B cell (primary cell): ENCODE results near the gene PHACTR2. TPM values are rescaled to one million over a fixed set of nuclear protein-coding genes. Genes with fewer than 3 reads are reported as not detected.
"Not testable (repeated sequence)": the region's sequence is repeated elsewhere in the genome, so short reads cannot be mapped to it uniquely, and the experiment has no call there.

Source experiments
- ATAC-seq: fragments of 200-7000 bp; cut with Tn5 transposase; one replicate; pipeline ENCODE4 v1.10.0; 2021; ENCODE audit warnings: low read depth, mild to moderate bottlenecking, moderate number of reproducible peaks, moderate library complexity
- CTCF ChIA-PET: fragments of 350-600 bp; sonication (Branson Sonifier 250); formaldehyde crosslinking; loops from one replicate; lab custom pipeline; 2021; ENCODE audit warnings: antibody characterized with exemption, inconsistent platforms; lab: Charles Lee
- POLR2A ChIA-PET: fragments of 350-600 bp; sonication (Branson Sonifier 250); formaldehyde crosslinking; loops from one replicate; lab custom pipeline; 2021; ENCODE audit warnings: antibody characterized with exemption; lab: Charles Lee
- DNase-seq: peaks from one replicate; pipeline ENCODE4 v3.0.0; 2013
- H2AFZ ChIP-seq: 2 replicates; pipeline ENCODE4 v1.6.1; 2012; ENCODE audit warnings: mild to moderate bottlenecking, low read depth, low read length; ENCODE audit not compliant: insufficient read depth, poor library complexity, severe bottlenecking
- H3K27ac ChIP-seq, 2 donors: 1 replicate in 1 of 2; 2 replicates in 1 of 2; pipeline ENCODE4 v1.5.1; 2012 to 2013; ENCODE audit warnings: low read length in 2 of 2, mild to moderate bottlenecking in 2 of 2, moderate library complexity in 1 of 2
- H3K27me3 ChIP-seq, 4 experiments: fragments of 200-600 bp in 1 of 4; sonication (generic) in 1 of 4; replicated peaks in 1 of 4; 1 replicate in 2 of 4; 2 replicates in 2 of 4; pipeline versions ENCODE4 v1.6.1 to v1.7.0; 2013 to 2016; ENCODE audit warnings: low read length in 3 of 4, mild to moderate bottlenecking in 2 of 4, mixed read lengths in 1 of 4, moderate library complexity in 1 of 4; ENCODE audit not compliant: insufficient read depth in 4 of 4, control insufficient read depth in 3 of 4; ENCODE audit errors: control extremely low read depth in 1 of 4
- H3K36me3 ChIP-seq, 2 experiments: replicated peaks in 1 of 2; 1 replicate in 1 of 2; 2 replicates in 1 of 2; pipeline versions ENCODE4 v1.6.1 to v1.7.1; 2013; ENCODE audit warnings: low read length in 1 of 2; ENCODE audit not compliant: insufficient read depth in 2 of 2, control insufficient read depth in 1 of 2; ENCODE audit errors: control extremely low read depth in 1 of 2, extremely low read depth in 1 of 2
- H3K4me1 ChIP-seq, 2 donors: fragments of 200-600 bp in 1 of 2; sonication (generic) in 1 of 2; 1 replicate in 1 of 2; 2 replicates in 1 of 2; pipeline versions ENCODE4 v1.5.1 to v1.6.1; 2013 to 2017; ENCODE audit warnings: low read length in 2 of 2; ENCODE audit not compliant: control insufficient read depth in 2 of 2, insufficient read depth in 2 of 2
- H3K4me2 ChIP-seq: replicated peaks from 2 replicates; pipeline ENCODE3; 2012; ENCODE audit warnings: mild to moderate bottlenecking, low read depth, low read length; ENCODE audit not compliant: poor library complexity, severe bottlenecking
- H3K4me3 ChIP-seq, 5 experiments: fragments of 200-600 bp in 1 of 5; sonication (generic) in 1 of 5; 1 replicate in 3 of 5; 2 replicates in 2 of 5; pipeline versions ENCODE4 v1.5.1 to v1.7.0; 2011 to 2016; ENCODE audit warnings: low read length in 4 of 5, mild to moderate bottlenecking in 4 of 5, low read depth in 2 of 5, control low read depth in 1 of 5, moderate library complexity in 1 of 5; ENCODE audit not compliant: insufficient read depth in 1 of 5; ENCODE audit errors: control extremely low read depth in 1 of 5, extremely low read depth in 1 of 5
- H3K79me2 ChIP-seq: fragments of 200-600 bp; sonication (generic); one replicate; pipeline ENCODE4 v1.6.0; 2016; ENCODE audit warnings: low read length; ENCODE audit not compliant: control insufficient read depth, insufficient read depth
- H3K9ac ChIP-seq: fragments of 200-600 bp; sonication (generic); 2 replicates; pipeline ENCODE4 v1.6.1; 2017; ENCODE audit warnings: mild to moderate bottlenecking, low read length, moderate library complexity
- H3K9me3 ChIP-seq, 3 donors: one replicate each; pipeline versions ENCODE4 v1.6.1 to v1.7.1; 2013; ENCODE audit warnings: low read length in 2 of 3; ENCODE audit not compliant: control insufficient read depth in 2 of 3, insufficient read depth in 1 of 3; ENCODE audit errors: control extremely low read depth in 1 of 3
- H4K20me1 ChIP-seq: 2 replicates; pipeline ENCODE4 v1.6.0; 2012; ENCODE audit warnings: mild to moderate bottlenecking, low read length; ENCODE audit not compliant: insufficient read depth, control insufficient read depth, poor library complexity, severe bottlenecking
- H3K27ac Mint-ChIP-seq: one replicate; pipeline ENCODE4 v1.8.0; 2021; ENCODE audit warnings: mixed read lengths
- H3K27me3 Mint-ChIP-seq: one replicate; pipeline ENCODE4 v1.8.0; 2021; ENCODE audit warnings: mixed read lengths
- H3K4me1 Mint-ChIP-seq: one replicate; pipeline ENCODE4 v1.8.0; 2021; ENCODE audit warnings: mixed read lengths
- H3K4me3 Mint-ChIP-seq: one replicate; pipeline ENCODE4 v1.8.0; 2021; ENCODE audit warnings: mixed read lengths
- H3K9me3 Mint-ChIP-seq: one replicate; pipeline ENCODE4 v1.8.0; 2022; ENCODE audit warnings: mixed read lengths; ENCODE audit not compliant: insufficient read depth
- EZH2 ChIP-seq: IDR thresholded peaks from 2 replicates; pipeline ENCODE4 v1.6.1; 2012; ENCODE audit warnings: borderline replicate concordance, low read depth, mild to moderate bottlenecking, moderate library complexity, low read length; ENCODE audit not compliant: insufficient read depth, poor library complexity, severe bottlenecking
- WGBS: methylation state at CpG from one replicate; pipeline ENCODE4 v1.1.5; 2013; ENCODE audit warnings: missing lambda C conversion rate; ENCODE audit not compliant: insufficient coverage; 5-methylcytosine and 5-hydroxymethylcytosine counted together
- intact Hi-C: fragments of 100-400 bp; cut with micrococcal nuclease; formaldehyde crosslinking; loops from one replicate; pipeline ENCODE4 v1.10.0; 2022
- polyA plus RNA-seq: library from polyadenylated mRNA; depleted of rRNA; stranded (reverse); fragments of >200 nt; gene quantifications from 2 replicates; pipeline ENCODE4 v1.2.3, GENCODE V29; 2012
- total RNA-seq, 2 donors: library from RNA; stranded (reverse); fragments of 120-200 nt in 1 of 2; gene quantifications; 1 replicate in 1 of 2; 2 replicates in 1 of 2; pipeline versions ENCODE4 v1.2.3 to v1.2.4, GENCODE V29; 2013 to 2022
- TF ChIP-seq, protein P1 (sequence below): fragments of 200-600 bp; IDR thresholded peaks from one replicate; pipeline ENCODE4 v1.8.0; 2022; ENCODE audit warnings: antibody characterized with exemption, mild to moderate bottlenecking

The PHACTR2 gene
- total and polyA plus RNA-seq, 2 donors (not counting 1 experiment from before 2014, with no cell fraction given): 1.1 to 10.6 TPM

DNA sequence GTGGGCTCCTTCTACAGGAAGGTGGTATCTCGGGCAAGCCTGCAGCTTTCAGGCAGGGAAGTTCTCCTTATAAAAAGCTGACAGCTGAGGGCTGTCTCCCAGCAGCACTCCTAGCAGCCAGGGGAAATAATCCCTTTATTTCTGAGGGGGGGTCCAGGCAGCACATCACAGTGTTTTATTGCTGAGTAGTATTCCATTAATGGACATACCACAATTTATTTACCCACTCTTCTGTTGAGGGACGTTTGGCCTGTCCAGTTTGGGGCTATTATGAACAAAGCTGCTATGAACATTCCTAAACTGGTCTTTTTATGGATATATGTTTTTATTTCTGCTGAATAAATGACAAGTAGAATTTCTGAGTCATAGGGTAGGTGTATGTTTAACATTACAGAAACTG, 20.0 kb upstream of the PHACTR2 start:
- no peaks in the 10 kb centered on the region for H3K79me2 ChIP-seq
- H3K27ac Mint-ChIP-seq: no peak overlapping the region
- H3K9me3 Mint-ChIP-seq: peaks cover 14% of the 10 kb centered on the region
- no peaks in the 10 kb centered on the region for H3K4me1 Mint-ChIP-seq
- no peak overlapping the region for H3K4me3 ChIP-seq
- ATAC-seq: no peak
- no peaks in the 10 kb centered on the region for H3K4me1 ChIP-seq
- no peak overlapping the region for H3K27ac ChIP-seq
- H4K20me1 ChIP-seq: no peaks in the 10 kb centered on the region
- ChIA-PET POLR2A (no interaction called here), CTCF (no interaction called here)
- H3K4me2 ChIP-seq: no peak overlapping the region
- H3K27me3 Mint-ChIP-seq: no peaks in the 10 kb centered on the region
- no peak overlapping the region for H3K4me3 Mint-ChIP-seq
- H3K9ac ChIP-seq: no peak overlapping the region
- WGBS: 100% methylated on average over 1 of the region's 2 CpGs
- TF ChIP-seq, protein P1, sequence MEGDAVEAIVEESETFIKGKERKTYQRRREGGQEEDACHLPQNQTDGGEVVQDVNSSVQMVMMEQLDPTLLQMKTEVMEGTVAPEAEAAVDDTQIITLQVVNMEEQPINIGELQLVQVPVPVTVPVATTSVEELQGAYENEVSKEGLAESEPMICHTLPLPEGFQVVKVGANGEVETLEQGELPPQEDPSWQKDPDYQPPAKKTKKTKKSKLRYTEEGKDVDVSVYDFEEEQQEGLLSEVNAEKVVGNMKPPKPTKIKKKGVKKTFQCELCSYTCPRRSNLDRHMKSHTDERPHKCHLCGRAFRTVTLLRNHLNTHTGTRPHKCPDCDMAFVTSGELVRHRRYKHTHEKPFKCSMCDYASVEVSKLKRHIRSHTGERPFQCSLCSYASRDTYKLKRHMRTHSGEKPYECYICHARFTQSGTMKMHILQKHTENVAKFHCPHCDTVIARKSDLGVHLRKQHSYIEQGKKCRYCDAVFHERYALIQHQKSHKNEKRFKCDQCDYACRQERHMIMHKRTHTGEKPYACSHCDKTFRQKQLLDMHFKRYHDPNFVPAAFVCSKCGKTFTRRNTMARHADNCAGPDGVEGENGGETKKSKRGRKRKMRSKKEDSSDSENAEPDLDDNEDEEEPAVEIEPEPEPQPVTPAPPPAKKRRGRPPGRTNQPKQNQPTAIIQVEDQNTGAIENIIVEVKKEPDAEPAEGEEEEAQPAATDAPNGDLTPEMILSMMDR: no peak
- TF ChIP-seq EZH2: no peak
- no peak for DNase-seq
- intact Hi-C loops: no loop called here
- H2AFZ ChIP-seq: no peak overlapping the region
- no peaks in the 10 kb centered on the region for H3K27me3 ChIP-seq
- no peaks in the 10 kb centered on the region for H3K36me3 ChIP-seq
- peaks cover 1 to 12% (median 3%) of the 10 kb centered on the region in 3 donors for H3K9me3 ChIP-seq

DNA sequence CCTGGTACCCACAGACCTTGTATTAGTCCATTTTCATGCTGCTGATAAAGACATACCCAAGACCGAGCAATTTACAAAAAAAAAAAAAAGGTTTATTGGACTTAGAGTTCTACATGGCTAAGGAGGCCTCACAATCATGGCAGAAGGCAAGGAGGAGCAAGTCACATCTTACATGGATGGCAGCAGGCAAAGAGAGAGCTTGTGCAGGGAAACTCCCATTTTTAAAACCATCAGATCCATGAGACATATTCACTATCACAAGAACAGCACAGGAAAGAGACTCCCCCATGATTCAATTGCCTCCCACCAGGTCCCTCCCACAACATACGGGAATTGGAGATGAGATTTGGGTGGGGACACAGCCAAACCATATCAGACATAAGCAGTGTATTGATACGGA, 17.6 kb upstream of the PHACTR2 start:
- CTCF ChIA-PET, H3K27ac Mint-ChIP-seq: not testable (repeated sequence)

More for the DNA sequence above, 17.6 kb upstream of the PHACTR2 start:
- H3K27me3 ChIP-seq, H3K36me3 ChIP-seq, H4K20me1 ChIP-seq, H3K4me3 ChIP-seq, H3K4me1 ChIP-seq, intact Hi-C loops, H3K4me1 Mint-ChIP-seq, H3K79me2 ChIP-seq, DNase-seq, H3K27me3 Mint-ChIP-seq, POLR2A ChIA-PET, H2AFZ ChIP-seq, H3K4me2 ChIP-seq, ATAC-seq, H3K9ac ChIP-seq, H3K27ac ChIP-seq, H3K4me3 Mint-ChIP-seq: not testable (repeated sequence)
- WGBS: 100% methylated on average over 1 of the region's 3 CpGs
- peaks cover 18% of the 10 kb centered on the region for H3K9me3 Mint-ChIP-seq
- peaks cover 1 to 16% (median 3%) of the 10 kb centered on the region in 3 donors for H3K9me3 ChIP-seq
